Common myeloid progenitor, CD34-positive (primary cell): ENCODE data around the gene IGFL1.
"Not testable (repeated sequence)": the region's sequence is repeated elsewhere in the genome, so short reads cannot be mapped to it uniquely, and the experiment has no call there.

Source experiments
- CTCF ChIA-PET: fragments of 350-600 bp; sonication (Branson Sonifier 250); formaldehyde crosslinking; loops from one replicate; lab custom pipeline; 2021; ENCODE audit warnings: antibody characterized with exemption; lab: Charles Lee
- POLR2A ChIA-PET: fragments of 350-600 bp; sonication (Branson Sonifier 250); formaldehyde crosslinking; loops from one replicate; lab custom pipeline; 2021; ENCODE audit warnings: antibody characterized with exemption; lab: Charles Lee
- DNase-seq, 3 donors: peaks; one replicate each; pipeline versions ENCODE4 v3.0.0 to v3.0.0-alpha.2; 2013
- H3K27ac ChIP-seq, 2 experiments: 1 replicate in 1 of 2; 2 replicates in 1 of 2; pipeline ENCODE4 v1.7.0; 2013; ENCODE audit warnings: inconsistent platforms in 2 of 2, low read length in 2 of 2, mild to moderate bottlenecking in 2 of 2, low read depth in 1 of 2, moderate library complexity in 1 of 2; ENCODE audit not compliant: severe bottlenecking in 2 of 2, insufficient read depth in 1 of 2, poor library complexity in 1 of 2
- H3K27me3 ChIP-seq, 5 experiments: replicated peaks in 2 of 5; 1 replicate in 3 of 5; 2 replicates in 2 of 5; pipeline versions ENCODE4 v1.6.1 to v1.7.0; 2013; ENCODE audit warnings: low read length in 4 of 5, mild to moderate bottlenecking in 2 of 5, moderate library complexity in 2 of 5, inconsistent platforms in 1 of 5; ENCODE audit not compliant: insufficient read depth in 5 of 5, control insufficient read depth in 4 of 5
- H3K36me3 ChIP-seq, 4 experiments: 1 replicate in 2 of 4; 2 replicates in 2 of 4; pipeline versions ENCODE4 v1.6.1 to v1.7.0; 2013; ENCODE audit warnings: low read length in 3 of 4, control low read depth in 1 of 4, mild to moderate bottlenecking in 1 of 4; ENCODE audit not compliant: control insufficient read depth in 4 of 4, insufficient read depth in 4 of 4
- H3K4me1 ChIP-seq, 4 experiments: 1 replicate in 3 of 4; 2 replicates in 1 of 4; pipeline versions ENCODE4 v1.6.1 to v1.7.1; 2013; ENCODE audit warnings: low read length in 3 of 4, mild to moderate bottlenecking in 3 of 4, control low read depth in 1 of 4, inconsistent platforms in 1 of 4, moderate library complexity in 1 of 4; ENCODE audit not compliant: control insufficient read depth in 4 of 4, insufficient read depth in 4 of 4; ENCODE audit errors: control extremely low read depth in 1 of 4
- H3K4me3 ChIP-seq, 7 experiments: 1 replicate in 4 of 7; 2 replicates in 3 of 7; pipeline versions ENCODE4 v1.5.1 to v1.7.0; 2013; ENCODE audit warnings: mild to moderate bottlenecking in 7 of 7, low read length in 6 of 7, moderate library complexity in 6 of 7, inconsistent platforms in 2 of 7, low read depth in 2 of 7, control low read depth in 1 of 7; ENCODE audit not compliant: insufficient read depth in 4 of 7, control insufficient read depth in 1 of 7; ENCODE audit errors: extremely low read depth in 1 of 7
- H3K9me3 ChIP-seq, 5 experiments: 1 replicate in 4 of 5; 2 replicates in 1 of 5; pipeline versions ENCODE4 v1.6.1 to v1.7.1; 2013; ENCODE audit warnings: low read length in 4 of 5, mild to moderate bottlenecking in 2 of 5, inconsistent platforms in 1 of 5, low read depth in 1 of 5, moderate library complexity in 1 of 5; ENCODE audit not compliant: control insufficient read depth in 4 of 5, insufficient read depth in 2 of 5; ENCODE audit errors: control extremely low read depth in 1 of 5
- WGBS: methylation state at CpG from one replicate; pipeline ENCODE4 v1.1.5; 2013; ENCODE audit not compliant: insufficient coverage; 5-methylcytosine and 5-hydroxymethylcytosine counted together

Gene IGFL1

DNA sequence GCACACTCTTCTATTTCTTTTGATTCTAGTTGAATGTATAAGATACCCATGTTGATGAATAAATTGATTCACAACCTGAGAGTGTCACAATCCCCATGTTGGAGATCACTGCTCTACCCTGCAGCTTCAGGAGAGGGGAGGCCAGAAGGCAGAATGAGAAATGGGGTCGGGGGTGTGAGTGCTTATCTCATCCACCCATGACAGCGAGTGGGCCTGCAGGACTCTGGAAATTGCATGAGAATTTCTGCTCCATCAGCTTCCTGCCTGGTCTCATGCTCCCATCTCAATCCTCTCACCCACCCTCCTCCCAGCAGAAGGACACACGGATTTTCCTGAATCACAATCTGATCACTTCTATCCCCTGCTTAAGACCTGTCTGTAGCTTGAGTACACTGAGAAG, 22.9 kb upstream of the IGFL1 start:
- WGBS, result 92% methylated on average over 2 of the region's 3 CpGs
- Histone ChIP-seq H3K27ac (no peak overlapping the region), H3K27me3 (peaks cover 0 to 32% (median 4%) of the 10 kb centered on the region in 5 experiments), H3K4me3 (no peak overlapping the region), H3K4me1 (peaks cover 0 to 3% (median 0%) of the 10 kb centered on the region in 4 experiments), H3K36me3 (no peaks in the 10 kb centered on the region), H3K9me3 (peaks cover 0 to 2% (median 0%) of the 10 kb centered on the region in 5 experiments)
- CTCF ChIA-PET, result no interaction called here
- DNase-seq, result no peak
- POLR2A ChIA-PET, result no interaction called here

DNA sequence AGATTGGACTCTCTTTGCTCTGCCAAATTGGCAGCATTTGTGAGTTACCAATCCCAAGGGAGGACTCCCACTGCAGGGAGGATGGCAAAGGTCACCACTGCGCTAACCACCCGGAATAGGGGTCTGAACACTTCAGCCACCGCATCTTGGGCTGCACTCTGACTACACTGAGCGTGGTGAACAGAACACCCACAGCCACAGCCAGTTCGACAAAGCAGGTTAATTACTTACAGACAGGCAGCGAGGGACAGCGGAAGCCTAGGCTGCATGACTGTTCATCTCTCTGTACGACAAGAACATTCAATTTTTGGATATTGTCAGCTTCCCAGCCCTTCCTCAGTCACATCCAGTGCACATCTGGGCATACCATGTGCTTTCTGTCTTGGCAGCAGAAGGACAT, 21.7 kb upstream of the IGFL1 start:
- H3K4me3 ChIP-seq, CTCF ChIA-PET, H3K4me1 ChIP-seq, H3K36me3 ChIP-seq, POLR2A ChIA-PET, H3K27ac ChIP-seq, DNase-seq, H3K9me3 ChIP-seq: not testable (repeated sequence)
- WGBS, result 100% methylated on average over 2 of the region's 8 CpGs
- peaks cover 0 to 30% (median 4%) of the 10 kb centered on the region in 5 experiments for H3K27me3 ChIP-seq

DNA sequence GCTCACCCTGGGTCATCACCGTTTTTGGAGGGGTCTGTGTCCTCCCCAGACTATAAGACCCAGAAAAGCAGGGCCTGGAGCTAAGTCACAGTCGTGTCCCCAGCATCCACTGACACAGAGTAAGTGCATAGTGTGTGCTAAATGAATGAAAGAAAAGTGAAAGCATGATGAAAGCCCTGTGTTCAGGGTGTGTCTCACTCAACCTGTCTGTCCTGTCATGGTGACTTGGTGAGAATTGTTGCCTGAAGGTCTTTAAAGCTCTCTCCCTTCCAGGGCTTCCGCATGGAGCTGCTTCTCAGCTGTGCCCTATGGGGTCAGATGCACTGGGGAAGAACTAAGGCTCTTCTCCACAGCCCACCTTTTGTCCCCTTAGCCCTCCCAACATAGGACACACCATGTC, 20.5 kb upstream of the IGFL1 start:
- Histone ChIP-seq H3K27ac (no peak overlapping the region), H3K4me3 (no peak overlapping the region), H3K4me1 (peaks cover 0 to 3% (median 0%) of the 10 kb centered on the region in 4 experiments), H3K27me3 (peaks cover 0 to 27% (median 4%) of the 10 kb centered on the region in 5 experiments), H3K9me3 (peaks cover 0 to 2% (median 0%) of the 10 kb centered on the region in 5 experiments), H3K36me3 (no peaks in the 10 kb centered on the region)
- CTCF ChIA-PET, result interaction anchor here (1.0 kb wide), 1 partner anchor 181 kb away, joined by 3 read pairs; no protein-coding TSS in a partner anchor
- POLR2A ChIA-PET, result no interaction called here
- no peak for DNase-seq
- WGBS, result 67% methylated on average over 2 of the region's 3 CpGs

DNA sequence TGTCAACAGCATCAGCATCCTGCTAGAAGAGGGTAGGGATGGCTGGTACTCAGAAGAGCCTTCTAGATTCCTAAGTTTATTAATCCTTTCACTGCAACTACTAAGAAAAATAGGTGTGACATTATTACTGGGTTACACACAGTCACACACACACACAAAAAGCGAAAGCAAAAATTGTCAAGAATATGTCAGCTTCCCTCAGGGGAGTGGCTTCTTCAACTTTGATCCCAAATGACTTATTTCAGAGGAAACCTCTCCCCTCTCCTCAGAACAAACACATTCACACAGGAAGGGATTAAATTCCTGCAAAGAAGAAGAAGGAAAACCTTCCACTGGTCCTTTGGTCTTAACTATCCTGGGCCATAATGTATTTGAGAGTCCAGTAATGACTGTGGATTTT, 20.1 kb upstream of the IGFL1 start:
- ChIA-PET CTCF (interaction anchor here (1.0 kb wide), 1 partner anchor 182 kb away, joined by 3 read pairs; no protein-coding TSS in a partner anchor), POLR2A (no interaction called here)
- peaks cover 0 to 3% (median 0%) of the 10 kb centered on the region in 4 experiments for H3K4me1 ChIP-seq
- H3K9me3 ChIP-seq, result peaks cover 0 to 2% (median 0%) of the 10 kb centered on the region in 5 experiments
- peak overlapping the region in 1 of 2 experiments; percentile 38 for H3K27ac ChIP-seq
- H3K27me3 ChIP-seq, result peaks cover 0 to 27% (median 4%) of the 10 kb centered on the region in 5 experiments
- no peak overlapping the region for H3K4me3 ChIP-seq
- no CpG with 5 or more reads among the region's 1 CpG for WGBS
- no peaks in the 10 kb centered on the region for H3K36me3 ChIP-seq
- DNase-seq, result no peak

DNA sequence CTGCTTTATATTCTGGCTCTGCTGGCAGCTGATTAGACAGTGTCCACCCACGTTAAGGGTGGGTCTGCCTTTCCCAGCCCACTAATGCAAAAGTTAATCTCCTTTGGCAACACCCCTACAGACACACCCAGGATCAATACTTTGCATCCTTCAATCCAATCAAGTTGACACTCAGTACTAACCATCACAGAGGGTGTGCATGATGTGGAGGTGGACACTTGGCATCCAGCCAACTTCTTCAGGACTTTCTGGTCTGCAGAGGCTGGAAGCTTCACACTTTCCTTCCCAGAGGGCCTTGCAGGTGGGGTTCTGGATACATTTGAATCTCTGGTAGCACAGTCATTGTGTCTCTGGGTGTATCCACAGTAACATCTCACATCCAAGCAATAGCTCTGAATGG, 18.9 kb upstream of the IGFL1 start:
- peaks cover 0 to 2% (median 0%) of the 10 kb centered on the region in 5 experiments for H3K9me3 ChIP-seq
- WGBS, result no CpG with 5 or more reads among the region's 1 CpG
- no peak for DNase-seq
- ChIA-PET POLR2A (no interaction called here), CTCF (no interaction called here)
- peaks cover 0 to 23% (median 4%) of the 10 kb centered on the region in 5 experiments for H3K27me3 ChIP-seq
- H3K4me3 ChIP-seq, result no peak overlapping the region
- no peaks in the 10 kb centered on the region for H3K36me3 ChIP-seq
- no peak overlapping the region for H3K27ac ChIP-seq
- H3K4me1 ChIP-seq, result peaks cover 0 to 3% (median 0%) of the 10 kb centered on the region in 4 experiments

GRCh38 chr19:46211201-46211881, 18.2 kb upstream of the IGFL1 start:
- H3K9me3 ChIP-seq, result no peaks in the 10 kb centered on the region
- H3K36me3 ChIP-seq, result no peaks in the 10 kb centered on the region
- WGBS, result 75% methylated on average over 5 of the region's 10 CpGs
- DNase-seq, result no peak
- H3K27ac ChIP-seq, result no peak overlapping the region
- ChIA-PET POLR2A (no interaction called here), CTCF (no interaction called here)
- H3K4me3 ChIP-seq, result no peak overlapping the region
- peaks cover 0 to 17% (median 3%) of the 10 kb centered on the region in 5 experiments for H3K27me3 ChIP-seq
- peaks cover 0 to 3% (median 0%) of the 10 kb centered on the region in 4 experiments for H3K4me1 ChIP-seq

GRCh38 chr19:46212592-46212991, 16.9 kb upstream of the IGFL1 start:
- H3K4me3 ChIP-seq, POLR2A ChIA-PET, H3K4me1 ChIP-seq, H3K9me3 ChIP-seq, H3K27ac ChIP-seq, H3K36me3 ChIP-seq, DNase-seq, CTCF ChIA-PET: not testable (repeated sequence)
- H3K27me3 ChIP-seq, result peaks cover 0 to 17% (median 3%) of the 10 kb centered on the region in 5 experiments
- 100% methylated on average over 1 of the region's 5 CpGs for WGBS
